CD4-positive, alpha-beta T cell treated with Interleukin-21 for 1 hour (primary cell): ENCODE measurements around the gene ATP8A2.

Experiments used
- DNase-seq: peaks from one replicate; pipeline ENCODE4 v3.0.0-alpha.2; 2020

Gene ATP8A2

DNA sequence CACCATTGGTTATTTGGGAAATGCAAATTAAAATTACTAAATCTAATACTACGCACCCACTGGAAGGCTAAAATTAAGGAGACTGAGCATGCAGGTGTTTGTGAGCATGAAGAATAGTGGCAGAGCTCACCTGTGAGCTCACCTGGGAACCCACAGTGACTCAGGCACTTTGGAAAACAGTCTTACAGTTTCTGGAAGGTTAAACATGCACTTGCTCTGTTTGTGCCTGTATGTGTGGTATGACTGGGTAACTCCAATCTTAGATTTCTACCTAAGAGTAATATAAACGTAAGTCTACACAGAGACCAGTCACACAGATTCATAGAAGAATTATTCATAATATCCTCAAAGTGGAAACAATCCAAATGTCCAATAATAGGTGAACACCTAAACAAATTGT lies 318.8 kb downstream of the ATP8A2 start:
- DNase-seq, result no peak

DNA sequence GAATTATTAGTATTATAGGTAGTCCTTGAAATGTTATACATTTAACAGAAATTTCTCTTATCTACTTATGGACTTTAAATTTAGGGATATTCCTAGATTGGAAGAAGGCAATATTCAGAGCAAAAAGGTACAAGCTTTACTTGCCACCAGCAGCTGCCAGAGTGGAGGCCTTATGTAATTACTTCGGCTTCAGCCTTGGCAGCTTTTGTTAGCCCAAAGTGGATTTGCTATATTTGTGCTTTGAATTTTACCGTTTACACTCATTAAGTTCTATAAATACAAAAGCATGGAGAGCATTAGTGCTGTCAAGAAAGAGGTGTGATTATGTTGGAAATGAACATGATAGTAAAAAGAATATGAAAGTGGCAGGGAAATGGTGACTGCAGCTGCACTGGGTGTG lies 319.9 kb downstream of the ATP8A2 start:
- DNase-seq, result no peak

- DNase-seq, result no peak
Measured at GRCh38 chr13:25692099-25692498, 320.3 kb downstream of the ATP8A2 start.

DNA sequence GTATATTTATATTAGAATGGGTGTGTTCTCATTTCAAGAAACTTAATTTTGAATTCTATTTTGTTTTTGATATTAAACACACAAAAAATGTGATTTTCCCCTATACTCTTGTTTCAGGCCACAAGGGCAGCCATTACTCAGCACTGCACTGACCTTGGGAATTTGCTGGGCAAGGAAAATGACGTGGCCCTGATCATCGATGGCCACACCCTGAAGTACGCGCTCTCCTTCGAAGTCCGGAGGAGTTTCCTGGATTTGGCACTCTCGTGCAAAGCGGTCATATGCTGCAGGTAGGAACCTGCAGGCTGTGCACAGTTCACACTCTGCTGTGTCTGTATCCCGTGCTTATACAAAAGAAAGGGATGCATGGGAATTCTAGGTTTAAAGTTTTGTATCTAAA lies 327.3 kb downstream of the ATP8A2 start:
- no peak for DNase-seq

DNA sequence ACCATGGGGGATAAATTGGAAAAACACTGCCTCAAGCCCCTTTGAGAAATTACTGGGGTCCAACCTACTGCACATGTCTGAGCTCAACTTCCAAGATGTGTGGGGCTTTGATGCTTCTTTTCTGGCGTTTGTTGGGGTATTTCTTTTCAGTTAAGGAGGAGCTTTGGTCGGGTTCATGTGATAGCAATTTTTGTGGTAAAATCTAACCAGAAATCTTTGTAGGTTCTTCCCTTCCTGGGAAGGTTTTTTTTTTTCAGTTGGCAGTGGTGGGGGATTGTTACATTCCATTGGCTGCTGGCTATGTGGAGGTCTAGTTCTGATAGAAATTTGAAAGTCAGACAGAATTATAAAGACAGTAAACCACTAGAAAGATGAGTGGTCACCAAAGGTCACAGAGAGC lies 327.8 kb downstream of the ATP8A2 start:
- DNase-seq, result no peak

- no peak for DNase-seq
Measured at GRCh38 chr13:25701304-25701703, 329.5 kb downstream of the ATP8A2 start.

DNA sequence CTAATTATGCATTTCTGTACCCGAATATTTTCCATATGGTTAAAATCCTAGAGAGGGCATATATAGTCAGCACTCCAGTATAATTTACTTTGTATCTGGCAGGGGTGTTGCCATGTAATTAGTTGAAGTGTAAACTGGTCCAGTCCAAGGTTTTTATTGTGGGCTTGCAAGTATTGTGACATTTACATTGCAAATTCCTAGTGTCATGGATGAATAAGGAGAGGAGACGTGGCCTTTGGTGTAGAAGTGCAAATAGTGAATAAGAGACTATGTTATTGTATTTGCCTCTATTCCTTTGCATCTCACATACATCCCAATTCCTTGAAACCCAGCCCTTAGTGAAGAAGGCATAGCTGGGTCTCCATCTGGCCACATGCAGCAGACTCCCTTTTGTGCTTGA lies 330.6 kb downstream of the ATP8A2 start:
- DNase-seq, result no peak

DNA sequence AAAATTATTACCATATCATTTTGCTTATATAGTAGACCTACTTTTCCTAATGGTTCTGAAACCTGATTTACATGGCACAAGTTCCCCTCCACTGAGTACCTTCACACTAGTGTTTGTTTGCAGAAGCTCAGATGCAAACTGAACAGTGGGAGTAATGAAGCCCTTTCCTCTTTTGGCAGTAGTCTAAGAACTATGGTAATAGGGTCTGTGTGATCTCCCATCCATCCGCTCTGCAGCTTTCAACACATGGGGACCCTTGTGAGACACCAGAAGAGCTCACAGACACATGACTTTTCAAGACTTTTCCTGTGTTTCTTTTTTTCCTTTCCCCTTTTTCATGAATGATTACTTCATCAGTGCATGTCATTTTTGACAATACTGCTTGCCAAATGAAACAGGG lies 336.0 kb downstream of the ATP8A2 start:
- no peak for DNase-seq

DNA sequence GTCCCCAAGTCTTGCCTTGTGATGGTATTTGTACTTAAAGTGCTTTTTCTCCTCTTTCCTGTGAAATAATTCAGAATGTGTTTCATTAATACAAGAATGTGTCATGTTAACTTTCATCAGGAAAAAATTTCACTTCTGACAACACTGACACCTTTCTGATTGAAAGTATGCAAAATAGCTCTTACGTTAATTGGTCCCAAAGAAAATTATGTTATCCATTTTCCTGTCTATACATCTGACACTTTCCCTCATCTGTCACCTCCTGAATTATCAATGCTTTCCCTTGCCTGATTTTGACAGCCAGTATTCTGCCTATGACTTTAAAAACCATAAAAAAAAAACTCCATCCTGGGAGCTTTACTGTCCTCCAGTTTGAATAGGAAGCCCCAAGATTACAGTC lies 336.5 kb downstream of the ATP8A2 start:
- no peak for DNase-seq

DNA sequence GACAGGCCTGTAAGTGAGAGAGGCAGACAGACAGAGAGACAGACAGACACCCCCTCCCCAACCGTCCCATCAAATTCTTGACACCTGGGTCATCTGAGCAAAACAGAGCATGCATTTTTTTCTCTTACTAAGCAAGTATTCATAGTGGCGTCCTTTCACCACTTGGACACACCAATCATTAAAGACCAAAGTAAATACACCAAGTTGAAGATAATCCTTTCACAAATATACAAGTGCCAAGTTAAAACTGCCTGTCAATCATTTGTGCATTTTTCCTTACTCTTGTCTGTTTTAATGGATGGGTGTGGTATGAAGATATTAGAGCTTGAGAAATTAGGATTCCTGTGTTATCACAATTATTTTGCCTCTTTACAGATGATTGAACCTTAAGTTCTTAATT lies 337.3 kb downstream of the ATP8A2 start:
- DNase-seq, result no peak

GRCh38 chr13:25715760-25716159 lies 344.0 kb downstream of the ATP8A2 start:
- DNase-seq, result no peak

DNA sequence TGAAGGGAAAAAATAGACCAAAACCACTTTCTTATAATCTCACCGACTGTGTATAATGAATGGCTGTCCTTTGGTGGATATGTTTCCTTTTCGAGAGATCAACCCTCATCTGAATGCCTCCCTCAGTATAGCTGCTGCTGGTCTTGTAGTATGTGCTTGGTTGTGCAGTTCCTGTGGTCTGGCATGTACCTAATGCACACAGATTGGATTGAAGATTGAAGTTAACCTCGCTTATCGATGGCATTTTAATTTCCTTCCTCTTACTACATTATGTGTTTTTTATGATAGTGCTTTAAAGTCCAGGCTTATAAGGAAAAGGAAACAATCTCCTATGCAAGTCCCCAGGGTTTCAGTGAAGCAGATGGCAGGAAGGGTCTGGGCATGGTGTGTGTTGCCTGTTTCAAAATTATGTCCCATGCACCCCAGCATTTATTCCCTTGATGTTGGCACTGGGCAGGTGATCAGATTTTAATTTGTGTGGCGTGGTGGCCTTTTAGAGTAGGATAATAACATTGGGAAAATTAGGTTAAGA lies 346.0 kb downstream of the ATP8A2 start:
- no peak for DNase-seq

GRCh38 chr13:25719666-25720065 lies 347.9 kb downstream of the ATP8A2 start:
- DNase-seq, result no peak

DNA sequence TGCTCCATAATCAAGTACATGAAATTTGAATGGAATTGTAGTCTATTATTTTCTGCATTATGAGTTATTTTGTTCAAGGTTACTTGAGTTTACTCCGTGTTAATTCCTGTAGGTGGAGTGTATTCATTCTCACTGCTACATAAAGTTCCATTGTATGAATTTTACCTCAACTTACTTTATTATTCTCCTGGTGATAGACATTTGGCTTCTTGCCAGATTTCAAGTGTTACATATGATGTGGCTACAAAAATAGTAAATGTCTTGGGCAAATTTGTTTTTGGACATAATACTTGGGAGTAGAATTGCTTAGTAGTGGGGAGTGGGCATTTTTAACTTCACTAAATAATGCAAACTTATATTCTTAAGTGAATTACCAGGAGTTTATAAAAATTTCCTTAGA lies 351.1 kb downstream of the ATP8A2 start:
- no peak for DNase-seq

GRCh38 chr13:25725104-25725503 lies 353.3 kb downstream of the ATP8A2 start:
- DNase-seq, result no peak

DNA sequence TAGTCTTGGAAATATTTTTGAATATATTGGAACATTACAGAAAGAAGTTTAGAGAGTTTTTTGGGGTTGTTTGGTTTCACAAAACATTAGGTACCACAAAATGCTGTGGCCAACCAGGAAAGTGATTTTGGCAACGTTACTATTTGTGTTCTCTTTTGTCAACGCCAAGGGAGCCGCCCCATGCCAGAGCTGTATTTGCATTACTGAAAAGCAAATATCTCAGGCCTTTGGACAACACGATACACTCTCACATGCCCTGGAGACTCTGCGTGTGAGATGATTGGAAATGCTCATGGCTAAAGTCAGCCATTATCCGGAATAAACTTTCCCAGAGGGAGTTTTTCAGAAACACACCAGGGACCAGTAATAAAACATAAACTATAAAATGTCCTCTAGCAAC lies 355.5 kb downstream of the ATP8A2 start:
- no peak for DNase-seq

DNA sequence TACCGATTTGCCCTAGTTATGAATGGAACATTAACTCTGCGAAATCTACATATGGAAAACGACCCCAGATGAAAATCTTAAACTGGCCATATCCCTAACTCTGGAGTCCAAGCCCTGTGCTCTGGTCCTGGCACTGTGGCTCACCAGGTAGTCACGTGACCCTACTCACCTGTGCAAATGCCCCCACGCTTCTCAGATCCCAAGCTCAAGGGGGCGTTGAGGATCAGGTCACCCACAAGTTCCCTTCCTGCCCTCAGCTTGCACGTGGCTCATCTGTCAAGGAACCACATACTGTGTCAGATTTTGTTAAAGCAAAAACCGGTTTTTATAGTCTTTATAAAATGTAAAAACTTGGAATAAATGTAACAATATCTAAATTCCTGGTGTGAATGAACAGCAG lies 356.0 kb downstream of the ATP8A2 start:
- DNase-seq, result no peak

- DNase-seq, result no peak
Measured at GRCh38 chr13:25729201-25729600, 357.4 kb downstream of the ATP8A2 start.

DNA sequence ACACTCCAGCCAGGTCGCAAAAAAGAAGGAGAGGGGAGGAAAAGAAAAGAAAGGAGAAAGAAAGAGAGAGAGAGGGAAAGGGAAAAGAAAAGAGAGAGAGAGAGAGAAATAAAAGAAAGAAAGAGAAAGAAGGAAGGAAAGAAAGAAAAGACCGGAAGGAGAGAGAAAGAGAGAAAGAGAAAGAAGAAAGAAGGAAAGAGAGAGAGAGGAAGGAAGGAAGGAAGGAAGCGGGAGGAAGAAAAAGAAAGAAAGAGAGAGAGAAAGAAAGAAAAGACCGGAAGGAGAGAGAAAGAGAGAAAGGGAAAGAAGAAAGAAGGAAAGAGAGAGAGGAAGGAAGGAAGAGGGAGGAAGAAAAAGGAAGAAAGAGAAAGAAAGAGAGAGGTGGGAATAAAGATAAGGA lies 359.3 kb downstream of the ATP8A2 start:
- no peak for DNase-seq

GRCh38 chr13:25731536-25731935 lies 359.8 kb downstream of the ATP8A2 start:
- DNase-seq, result no peak

- no peak for DNase-seq
Measured at GRCh38 chr13:25732111-25732865, 360.5 kb downstream of the ATP8A2 start.

DNA sequence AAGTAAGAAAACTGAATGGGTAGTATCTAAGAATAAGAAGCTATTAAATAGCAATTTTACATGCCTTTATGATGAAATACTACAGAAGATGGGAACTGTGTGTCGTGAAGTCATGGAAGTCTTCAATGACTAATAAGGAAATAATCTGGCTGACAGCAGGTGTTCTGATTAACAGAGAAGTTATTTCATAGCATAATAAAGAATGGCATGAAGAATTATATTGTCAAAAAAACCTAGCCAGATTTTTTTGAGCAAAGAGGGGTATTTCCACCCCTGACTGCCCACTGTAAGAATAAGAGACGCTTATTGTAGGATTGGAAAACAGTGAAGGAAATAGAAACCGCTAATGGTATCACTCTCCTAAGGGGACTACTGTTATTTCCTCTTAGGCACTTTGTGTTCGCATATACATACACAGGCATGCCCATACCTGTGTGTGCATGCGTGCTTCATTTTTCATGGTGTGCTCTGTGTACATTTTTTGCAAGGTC lies 361.3 kb downstream of the ATP8A2 start:
- no peak for DNase-seq

DNA sequence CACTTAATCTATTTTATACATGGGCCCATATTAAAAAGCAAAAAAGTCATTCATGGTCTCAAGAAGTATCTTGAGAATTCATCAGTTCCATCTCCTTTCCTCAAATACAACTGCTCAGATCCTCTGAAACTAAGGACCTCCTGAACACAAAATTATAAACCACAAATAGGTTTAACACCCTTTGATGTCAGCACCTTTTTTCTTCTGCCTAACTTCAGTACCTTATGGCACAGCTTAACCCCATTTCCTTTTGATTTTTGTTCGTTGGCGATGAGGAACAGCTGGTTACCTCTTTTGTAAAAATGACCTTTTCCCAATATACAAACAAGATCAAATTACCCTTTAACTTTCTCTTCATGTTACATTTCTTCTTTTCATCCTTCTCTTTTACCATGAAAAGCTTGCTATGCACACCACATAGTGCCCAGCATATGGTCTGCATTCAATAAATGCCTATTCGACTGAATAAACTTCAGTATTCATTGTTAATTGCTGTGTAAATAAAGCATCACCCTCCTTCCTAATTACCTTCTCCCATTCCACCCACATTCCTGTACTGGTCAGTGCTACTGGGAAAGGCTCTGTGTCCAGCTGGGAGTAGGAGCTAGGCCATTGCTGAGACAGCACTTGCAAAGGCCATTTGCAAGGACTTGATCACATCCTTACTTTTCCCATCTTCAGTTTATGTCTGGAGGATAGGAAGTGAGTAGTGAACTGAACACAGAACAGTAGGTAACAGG lies 362.1 kb downstream of the ATP8A2 start:
- DNase-seq, result no peak
